K562 (cell line): ENCODE measurements around the gene IGSF23.
"Not testable (repeated sequence)": the region's sequence is repeated elsewhere in the genome, so short reads cannot be mapped to it uniquely, and the experiment has no call there.

Experiments used
- BRCA1 ChIP-seq, 2 experiments: fragments of 450-650 bp in 1 of 2; sonication (generic) in 1 of 2; formaldehyde crosslinking in 1 of 2; IDR thresholded peaks; 2 replicates each; pipeline versions ENCODE4 v1.5.0 to v1.6.1; 2017 to 2020; ENCODE audit warnings: mild to moderate bottlenecking in 1 of 2, missing genetic modification reagents in 1 of 2
- CBX1 ChIP-seq: sonication (generic); IDR thresholded peaks from 2 replicates; pipeline ENCODE4 v1.6.1; 2016; ENCODE audit warnings: antibody characterized with exemption, low read depth, mild to moderate bottlenecking
- DIDO1 ChIP-seq: fragments of 450-650 bp; IDR thresholded peaks from 2 replicates; pipeline ENCODE4 v1.6.1; 2016; ENCODE audit warnings: low read depth, missing biosample characterization, missing genetic modification characterization
- GTF2F1 ChIP-seq: IDR thresholded peaks from 2 replicates; pipeline ENCODE4 v1.6.1; 2011; ENCODE audit warnings: low read depth, low read length, improper control_type of control experiment
- POLR2A ChIP-seq: fragments of 450-650 bp; conservative IDR thresholded peaks from 2 replicates; pipeline ENCODE4 v1.6.1; 2016
- RCOR1 ChIP-seq, 2 experiments: IDR thresholded peaks; 2 replicates each; pipeline ENCODE4 v1.6.1; 2012; ENCODE audit warnings: low read depth in 2 of 2, low read length in 2 of 2, borderline replicate concordance in 1 of 2, improper control_type of control experiment in 1 of 2
- SMAD3 ChIP-seq: fragments of 450-650 bp; formaldehyde crosslinking; conservative IDR thresholded peaks from 2 replicates; pipeline ENCODE4 v1.4.0; 2020; ENCODE audit warnings: mild to moderate bottlenecking
- SMC3 ChIP-seq: conservative IDR thresholded peaks from 2 replicates; pipeline ENCODE4 v1.6.1; 2011; ENCODE audit warnings: low read depth, low read length, improper control_type of control experiment; ENCODE audit not compliant: insufficient read depth
- TARDBP ChIP-seq: fragments of 450-650 bp; IDR thresholded peaks from 2 replicates; pipeline ENCODE4 v1.6.1; 2016
- TCF3 ChIP-seq: sonication (generic); formaldehyde crosslinking; IDR thresholded peaks from 2 replicates; pipeline ENCODE4 v1.4.0; 2020; ENCODE audit warnings: mild to moderate bottlenecking, missing genetic modification reagents
- ZNF12 ChIP-seq: sonication (generic); formaldehyde crosslinking; IDR thresholded peaks from 2 replicates; pipeline ENCODE4 v1.4.0; 2020; ENCODE audit warnings: mild to moderate bottlenecking, missing genetic modification reagents
- TF ChIP-seq, protein P1 (sequence below): sonication (generic); formaldehyde crosslinking; IDR thresholded peaks from 2 replicates; pipeline ENCODE4 v1.8.0; 2022; ENCODE audit warnings: mild to moderate bottlenecking, low read depth, missing genetic modification reagents
- TF ChIP-seq, protein P2 (sequence below): fragments of 150-350 bp; IDR thresholded peaks from 2 replicates; pipeline ENCODE4 v1.6.1; 2014; ENCODE audit warnings: low read depth, mild to moderate bottlenecking, low read length, borderline replicate concordance
- TF ChIP-seq, protein P3 (sequence below): fragments of 250-450 bp; sonication (Bioruptor Pico); IDR thresholded peaks from 2 replicates; pipeline ENCODE4 v1.4.0; 2020; ENCODE audit warnings: mild to moderate bottlenecking, moderate library complexity

DNA sequence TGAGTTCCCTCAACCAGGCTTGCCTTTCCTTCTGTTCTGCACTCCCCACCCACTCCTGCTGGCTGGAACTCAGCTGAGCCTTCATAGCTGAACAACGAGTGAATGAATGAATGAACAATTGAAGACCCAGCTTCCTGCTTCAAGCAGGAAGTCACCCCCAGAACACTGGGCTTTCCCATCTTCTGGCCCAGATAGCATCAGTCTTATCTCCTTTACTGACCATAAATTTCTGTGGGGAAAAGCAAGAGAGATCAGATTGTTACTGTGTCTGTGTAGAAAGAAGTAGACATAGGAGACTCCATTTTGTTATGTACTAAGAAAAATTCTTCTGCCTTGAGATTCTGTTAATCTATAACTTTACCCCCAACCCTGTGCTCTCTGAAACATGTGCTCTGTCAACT is 19.5 kb upstream of the IGSF23 start:
- TF ChIP-seq TARDBP; RCOR1 (IDR thresholded peaks at IDR 0.05; ENCODE audit: borderline replicate concordance in 1 of 2, low read depth in 2 of 2, low read length in 2 of 2); GTF2F1; POLR2A; ZNF12; BRCA1 (IDR thresholded peaks at IDR 0.05); BRCA1 (CRISPR knock-in tag; IDR thresholded peaks at IDR 0.05); TCF3; CBX1; SMC3: not testable (repeated sequence)
- TF ChIP-seq, protein P1, sequence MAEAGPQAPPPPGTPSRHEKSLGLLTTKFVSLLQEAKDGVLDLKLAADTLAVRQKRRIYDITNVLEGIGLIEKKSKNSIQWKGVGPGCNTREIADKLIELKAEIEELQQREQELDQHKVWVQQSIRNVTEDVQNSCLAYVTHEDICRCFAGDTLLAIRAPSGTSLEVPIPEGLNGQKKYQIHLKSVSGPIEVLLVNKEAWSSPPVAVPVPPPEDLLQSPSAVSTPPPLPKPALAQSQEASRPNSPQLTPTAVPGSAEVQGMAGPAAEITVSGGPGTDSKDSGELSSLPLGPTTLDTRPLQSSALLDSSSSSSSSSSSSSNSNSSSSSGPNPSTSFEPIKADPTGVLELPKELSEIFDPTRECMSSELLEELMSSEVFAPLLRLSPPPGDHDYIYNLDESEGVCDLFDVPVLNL (CRISPR knock-in tag): not testable (repeated sequence)
- TF ChIP-seq SMAD3: peak; percentile 95
- TF ChIP-seq, protein P2, sequence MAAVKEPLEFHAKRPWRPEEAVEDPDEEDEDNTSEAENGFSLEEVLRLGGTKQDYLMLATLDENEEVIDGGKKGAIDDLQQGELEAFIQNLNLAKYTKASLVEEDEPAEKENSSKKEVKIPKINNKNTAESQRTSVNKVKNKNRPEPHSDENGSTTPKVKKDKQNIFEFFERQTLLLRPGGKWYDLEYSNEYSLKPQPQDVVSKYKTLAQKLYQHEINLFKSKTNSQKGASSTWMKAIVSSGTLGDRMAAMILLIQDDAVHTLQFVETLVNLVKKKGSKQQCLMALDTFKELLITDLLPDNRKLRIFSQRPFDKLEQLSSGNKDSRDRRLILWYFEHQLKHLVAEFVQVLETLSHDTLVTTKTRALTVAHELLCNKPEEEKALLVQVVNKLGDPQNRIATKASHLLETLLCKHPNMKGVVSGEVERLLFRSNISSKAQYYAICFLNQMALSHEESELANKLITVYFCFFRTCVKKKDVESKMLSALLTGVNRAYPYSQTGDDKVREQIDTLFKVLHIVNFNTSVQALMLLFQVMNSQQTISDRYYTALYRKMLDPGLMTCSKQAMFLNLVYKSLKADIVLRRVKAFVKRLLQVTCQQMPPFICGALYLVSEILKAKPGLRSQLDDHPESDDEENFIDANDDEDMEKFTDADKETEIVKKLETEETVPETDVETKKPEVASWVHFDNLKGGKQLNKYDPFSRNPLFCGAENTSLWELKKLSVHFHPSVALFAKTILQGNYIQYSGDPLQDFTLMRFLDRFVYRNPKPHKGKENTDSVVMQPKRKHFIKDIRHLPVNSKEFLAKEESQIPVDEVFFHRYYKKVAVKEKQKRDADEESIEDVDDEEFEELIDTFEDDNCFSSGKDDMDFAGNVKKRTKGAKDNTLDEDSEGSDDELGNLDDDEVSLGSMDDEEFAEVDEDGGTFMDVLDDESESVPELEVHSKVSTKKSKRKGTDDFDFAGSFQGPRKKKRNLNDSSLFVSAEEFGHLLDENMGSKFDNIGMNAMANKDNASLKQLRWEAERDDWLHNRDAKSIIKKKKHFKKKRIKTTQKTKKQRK: not testable (repeated sequence)
- TF ChIP-seq, protein P3, sequence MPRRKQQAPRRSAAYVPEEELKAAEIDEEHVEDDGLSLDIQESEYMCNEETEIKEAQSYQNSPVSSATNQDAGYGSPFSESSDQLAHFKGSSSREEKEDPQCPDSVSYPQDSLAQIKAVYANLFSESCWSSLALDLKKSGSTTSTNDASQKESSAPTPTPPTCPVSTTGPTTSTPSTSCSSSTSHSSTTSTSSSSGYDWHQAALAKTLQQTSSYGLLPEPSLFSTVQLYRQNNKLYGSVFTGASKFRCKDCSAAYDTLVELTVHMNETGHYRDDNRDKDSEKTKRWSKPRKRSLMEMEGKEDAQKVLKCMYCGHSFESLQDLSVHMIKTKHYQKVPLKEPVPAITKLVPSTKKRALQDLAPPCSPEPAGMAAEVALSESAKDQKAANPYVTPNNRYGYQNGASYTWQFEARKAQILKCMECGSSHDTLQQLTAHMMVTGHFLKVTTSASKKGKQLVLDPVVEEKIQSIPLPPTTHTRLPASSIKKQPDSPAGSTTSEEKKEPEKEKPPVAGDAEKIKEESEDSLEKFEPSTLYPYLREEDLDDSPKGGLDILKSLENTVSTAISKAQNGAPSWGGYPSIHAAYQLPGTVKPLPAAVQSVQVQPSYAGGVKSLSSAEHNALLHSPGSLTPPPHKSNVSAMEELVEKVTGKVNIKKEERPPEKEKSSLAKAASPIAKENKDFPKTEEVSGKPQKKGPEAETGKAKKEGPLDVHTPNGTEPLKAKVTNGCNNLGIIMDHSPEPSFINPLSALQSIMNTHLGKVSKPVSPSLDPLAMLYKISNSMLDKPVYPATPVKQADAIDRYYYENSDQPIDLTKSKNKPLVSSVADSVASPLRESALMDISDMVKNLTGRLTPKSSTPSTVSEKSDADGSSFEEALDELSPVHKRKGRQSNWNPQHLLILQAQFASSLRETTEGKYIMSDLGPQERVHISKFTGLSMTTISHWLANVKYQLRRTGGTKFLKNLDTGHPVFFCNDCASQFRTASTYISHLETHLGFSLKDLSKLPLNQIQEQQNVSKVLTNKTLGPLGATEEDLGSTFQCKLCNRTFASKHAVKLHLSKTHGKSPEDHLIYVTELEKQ: peak; percentile 89
- TF ChIP-seq DIDO1 (tag): peak; percentile 79
